Keratinocyte (primary cell): ENCODE measurements around the gene MYH10. TPM values are rescaled to one million over a fixed set of nuclear protein-coding genes. Genes with fewer than 3 reads are reported as not detected.

Experiments used
- DNase-seq: peaks from one replicate; pipeline ENCODE4 v3.0.0-alpha.2; 2011; ENCODE audit warnings: low read depth, missing footprints, low spot score
- FAIRE-seq: peaks from 2 replicates; lab custom pipeline; 2011; peaks lifted over from hg19 to GRCh38; lab: Jason Lieb, UNC
- H2AFZ ChIP-seq: 2 replicates; pipeline ENCODE4 v1.6.0; 2012; ENCODE audit warnings: low read length, control low read depth, inconsistent platforms; ENCODE audit not compliant: control insufficient read depth
- H3K27ac ChIP-seq: 2 replicates; pipeline ENCODE4 v1.5.1; 2011; ENCODE audit warnings: low read length; ENCODE audit not compliant: control insufficient read depth, insufficient read depth
- H3K27me3 ChIP-seq: 3 replicates; pipeline ENCODE4 v1.6.0; 2011; ENCODE audit warnings: low read length; ENCODE audit not compliant: control insufficient read depth, insufficient read depth; ENCODE audit errors: extremely low read depth
- H3K36me3 ChIP-seq, 2 experiments: 2 replicates in 1 of 2; 3 replicates in 1 of 2; pipeline ENCODE4 v1.5.1; 2011; ENCODE audit warnings: low read length in 2 of 2, mild to moderate bottlenecking in 1 of 2; ENCODE audit not compliant: control insufficient read depth in 2 of 2, insufficient read depth in 2 of 2; ENCODE audit errors: extremely low read depth in 1 of 2
- H3K4me1 ChIP-seq: 3 replicates; pipeline ENCODE4 v1.5.1; 2011; ENCODE audit warnings: low read length; ENCODE audit not compliant: control insufficient read depth, insufficient read depth; ENCODE audit errors: extremely low read depth
- H3K4me2 ChIP-seq: 3 replicates; pipeline ENCODE4 v1.6.0; 2011; ENCODE audit warnings: low read depth, low read length; ENCODE audit not compliant: control insufficient read depth, insufficient read depth; ENCODE audit errors: extremely low read depth
- H3K4me3 ChIP-seq, 3 experiments: fragments of 200-600 bp in 1 of 3; sonication (generic) in 1 of 3; 2 replicates in 2 of 3; 3 replicates in 1 of 3; pipeline ENCODE4 v1.5.1; 2011 to 2016; ENCODE audit warnings: low read length in 3 of 3, mild to moderate bottlenecking in 3 of 3, control low read depth in 2 of 3, inconsistent platforms in 1 of 3, low read depth in 1 of 3, mixed read lengths in 1 of 3, mixed run types in 1 of 3, moderate library complexity in 1 of 3; ENCODE audit not compliant: control insufficient read depth in 2 of 3, insufficient read depth in 2 of 3; ENCODE audit errors: extremely low read depth in 1 of 3
- H3K79me2 ChIP-seq: 2 replicates; pipeline ENCODE4 v1.6.0; 2012; ENCODE audit warnings: low read length; ENCODE audit not compliant: control insufficient read depth, insufficient read depth
- H3K9ac ChIP-seq: 3 replicates; pipeline ENCODE4 v1.6.0; 2011; ENCODE audit warnings: low read length; ENCODE audit not compliant: control insufficient read depth, insufficient read depth; ENCODE audit errors: extremely low read depth
- H3K9me1 ChIP-seq: 3 replicates; pipeline ENCODE4 v1.6.0; 2011; ENCODE audit warnings: low read length; ENCODE audit not compliant: control insufficient read depth, insufficient read depth; ENCODE audit errors: extremely low read depth
- H3K9me3 ChIP-seq: 2 replicates; pipeline ENCODE4 v1.5.1; 2012; ENCODE audit warnings: low read depth, low read length; ENCODE audit not compliant: control insufficient read depth
- H4K20me1 ChIP-seq: 3 replicates; pipeline ENCODE4 v1.6.0; 2011; ENCODE audit warnings: low read length; ENCODE audit not compliant: control insufficient read depth, insufficient read depth; ENCODE audit errors: extremely low read depth
- EZH2 ChIP-seq: IDR thresholded peaks from one replicate; pipeline ENCODE4 v1.6.1; 2012; ENCODE audit warnings: inconsistent platforms, mild to moderate bottlenecking, low read length, moderate library complexity
- dilution Hi-C: fragments of 300-500 bp; cut with MboI; formaldehyde crosslinking; loops from one replicate; pipeline ENCODE4 v1.7.0; 2020; ENCODE audit warnings: low sequenced_read_pairs; ENCODE audit not compliant: extremely low pct_ligation_motif_present
- polyA plus RNA-seq, 5 experiments: library from polyadenylated mRNA; depleted of rRNA in 3 of 5; stranded (reverse) in 3 of 5; stranded (forward) in 1 of 5; unstranded in 1 of 5; fragments of >200 nt; gene quantifications; 1 replicate in 1 of 5; 2 replicates in 3 of 5; 3 replicates in 1 of 5; pipeline versions ENCODE4 v1.2.1 to v1.2.3, GENCODE V29; 2011 to 2012; ENCODE audit warnings: missing spikeins in 2 of 5, low read depth in 1 of 5, low replicate concordance in 1 of 5
- TF ChIP-seq, protein P1 (sequence below), 3 experiments: IDR thresholded peaks in 1 of 3; conservative IDR thresholded peaks in 1 of 3; optimal IDR thresholded peaks in 1 of 3; 2 replicates in 2 of 3; 3 replicates in 1 of 3; pipeline versions ENCODE3 to v1.5.1; 2011; ENCODE audit warnings: low read length in 3 of 3, mild to moderate bottlenecking in 3 of 3, moderate library complexity in 2 of 3, control low read depth in 1 of 3, inconsistent platforms in 1 of 3; ENCODE audit not compliant: insufficient read depth in 2 of 3; ENCODE audit errors: extremely low read depth in 1 of 3

The MYH10 gene
- polyA plus RNA-seq, 1 donor (not counting 4 experiments of a cell fraction or from before 2014, with no cell fraction given), result 21.2 TPM

DNA sequence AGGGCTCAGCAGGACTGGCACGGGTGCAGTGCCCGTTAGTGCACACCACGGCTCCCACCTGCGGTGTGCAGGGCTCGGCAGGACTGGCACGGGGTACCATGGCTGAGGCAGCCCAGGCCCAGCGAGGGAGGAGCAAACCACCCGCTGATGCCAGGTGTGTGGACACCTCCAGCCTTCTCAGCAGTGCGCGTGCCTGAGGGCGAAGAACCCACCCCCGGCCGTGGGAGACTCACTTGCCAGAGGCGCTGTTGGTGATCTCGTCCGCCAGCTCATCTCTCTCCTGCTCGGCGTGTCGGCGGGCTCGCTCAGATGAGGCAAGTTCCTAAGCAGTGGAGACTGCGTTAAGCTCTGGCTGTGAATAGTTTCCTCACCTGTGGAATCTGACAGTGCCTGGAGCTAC is 149.4 kb downstream of the MYH10 start:
- Histone ChIP-seq H3K4me1 (no peaks in the 10 kb centered on the region), H3K4me2 (no peak overlapping the region), H3K36me3 (peaks cover 42 to 45% of the 10 kb centered on the region in 2 experiments), H3K4me3 (no peak overlapping the region), H2AFZ (no peak overlapping the region), H3K79me2 (no peaks in the 10 kb centered on the region), H3K27me3 (no peaks in the 10 kb centered on the region), H3K27ac (no peak overlapping the region), H3K9ac (no peak overlapping the region), H3K9me1 (no peaks in the 10 kb centered on the region), H4K20me1 (no peaks in the 10 kb centered on the region), H3K9me3 (no peaks in the 10 kb centered on the region)
- DNase-seq (no peak), FAIRE-seq (no peak)
- TF ChIP-seq EZH2, result no peak
- TF ChIP-seq, protein P1, sequence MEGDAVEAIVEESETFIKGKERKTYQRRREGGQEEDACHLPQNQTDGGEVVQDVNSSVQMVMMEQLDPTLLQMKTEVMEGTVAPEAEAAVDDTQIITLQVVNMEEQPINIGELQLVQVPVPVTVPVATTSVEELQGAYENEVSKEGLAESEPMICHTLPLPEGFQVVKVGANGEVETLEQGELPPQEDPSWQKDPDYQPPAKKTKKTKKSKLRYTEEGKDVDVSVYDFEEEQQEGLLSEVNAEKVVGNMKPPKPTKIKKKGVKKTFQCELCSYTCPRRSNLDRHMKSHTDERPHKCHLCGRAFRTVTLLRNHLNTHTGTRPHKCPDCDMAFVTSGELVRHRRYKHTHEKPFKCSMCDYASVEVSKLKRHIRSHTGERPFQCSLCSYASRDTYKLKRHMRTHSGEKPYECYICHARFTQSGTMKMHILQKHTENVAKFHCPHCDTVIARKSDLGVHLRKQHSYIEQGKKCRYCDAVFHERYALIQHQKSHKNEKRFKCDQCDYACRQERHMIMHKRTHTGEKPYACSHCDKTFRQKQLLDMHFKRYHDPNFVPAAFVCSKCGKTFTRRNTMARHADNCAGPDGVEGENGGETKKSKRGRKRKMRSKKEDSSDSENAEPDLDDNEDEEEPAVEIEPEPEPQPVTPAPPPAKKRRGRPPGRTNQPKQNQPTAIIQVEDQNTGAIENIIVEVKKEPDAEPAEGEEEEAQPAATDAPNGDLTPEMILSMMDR (optimal IDR thresholded peaks at IDR 0.05 in 1 of 3, IDR thresholded peaks at IDR 0.05 in 1 of 3, conservative IDR thresholded peaks at IDR 0.05 in 1 of 3; ENCODE audit: extremely low read depth in 1 of 3, insufficient read depth in 2 of 3, low read length in 3 of 3), result no peak
- dilution Hi-C loops, result no loop called here

DNA sequence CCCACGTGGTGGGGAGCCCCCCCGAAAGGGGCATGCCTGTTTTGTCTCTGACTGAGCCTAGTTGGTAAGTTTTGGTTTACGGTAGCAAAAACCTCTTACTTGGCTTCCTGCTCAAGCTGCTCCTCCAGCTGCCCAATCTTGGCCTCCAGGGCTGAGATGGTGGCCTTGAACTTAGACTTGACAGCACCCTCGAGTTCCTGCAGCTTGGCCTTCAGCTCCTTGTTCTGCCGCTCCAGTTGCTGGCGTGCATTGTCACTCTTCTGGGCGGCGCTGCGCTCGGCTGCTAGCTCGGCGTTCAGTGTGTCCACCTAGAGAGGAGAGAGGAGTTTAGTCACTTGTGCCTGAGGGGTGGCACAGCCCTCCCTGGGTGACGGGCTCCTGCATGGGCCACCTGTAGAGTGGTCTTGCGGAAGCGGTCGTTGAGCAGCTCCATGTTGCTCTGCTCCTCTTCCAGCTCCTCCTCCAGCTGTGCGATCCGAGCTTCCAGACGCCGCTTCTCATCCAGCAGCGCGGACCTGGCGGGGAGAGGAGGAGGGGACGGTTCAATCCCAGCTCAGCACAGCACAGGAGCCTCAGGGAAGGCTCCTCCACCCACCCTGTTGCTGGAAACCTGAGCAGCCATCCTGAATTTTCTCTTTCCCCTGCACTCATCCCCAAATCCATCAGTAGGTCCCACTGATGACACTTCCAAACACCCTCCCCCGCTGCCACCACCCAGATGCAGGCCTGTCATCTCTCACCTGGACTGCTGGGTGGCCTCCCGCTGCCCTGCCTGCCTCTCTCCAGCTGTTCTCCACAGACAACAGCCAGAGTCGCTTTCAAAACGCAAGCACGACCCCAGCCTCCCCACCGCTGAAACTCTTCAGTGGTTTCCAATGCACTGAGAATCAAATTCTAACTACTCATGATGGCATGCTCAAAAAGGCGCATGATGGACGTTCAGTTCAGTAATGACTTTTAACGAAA is 150.2 kb downstream of the MYH10 start:
- no peak overlapping the region for H3K4me3 ChIP-seq
- TF ChIP-seq, protein P1 (optimal IDR thresholded peaks at IDR 0.05 in 1 of 3, IDR thresholded peaks at IDR 0.05 in 1 of 3, conservative IDR thresholded peaks at IDR 0.05 in 1 of 3; ENCODE audit: extremely low read depth in 1 of 3, insufficient read depth in 2 of 3, low read length in 3 of 3), result no peak
- no peak for TF ChIP-seq EZH2
- no peaks in the 10 kb centered on the region for H4K20me1 ChIP-seq
- H3K79me2 ChIP-seq, result no peaks in the 10 kb centered on the region
- no peak overlapping the region for H2AFZ ChIP-seq
- H3K36me3 ChIP-seq, result peaks cover 48 to 53% of the 10 kb centered on the region in 2 experiments
- no peaks in the 10 kb centered on the region for H3K27me3 ChIP-seq
- no peaks in the 10 kb centered on the region for H3K9me1 ChIP-seq
- no peak overlapping the region for H3K9ac ChIP-seq
- H3K4me1 ChIP-seq, result no peaks in the 10 kb centered on the region
- DNase-seq (no peak), FAIRE-seq (no peak)
- no peaks in the 10 kb centered on the region for H3K9me3 ChIP-seq
- dilution Hi-C loops, result no loop called here
- no peak overlapping the region for H3K27ac ChIP-seq
- no peak overlapping the region for H3K4me2 ChIP-seq
